Stimulated activated CD8-positive, alpha-beta memory T cell treated with anti-CD3 and anti-CD28 coated beads, Interleukin-2, amount 100 ng/mL, for 48 hours (primary cell): ENCODE measurements around the gene TM2D3.

Source experiments
- DNase-seq, 2 donors: peaks; one replicate each; pipeline ENCODE4 v3.0.0-alpha.2; 2020; ENCODE audit warnings: low read depth in 2 of 2

Gene TM2D3, protein sequence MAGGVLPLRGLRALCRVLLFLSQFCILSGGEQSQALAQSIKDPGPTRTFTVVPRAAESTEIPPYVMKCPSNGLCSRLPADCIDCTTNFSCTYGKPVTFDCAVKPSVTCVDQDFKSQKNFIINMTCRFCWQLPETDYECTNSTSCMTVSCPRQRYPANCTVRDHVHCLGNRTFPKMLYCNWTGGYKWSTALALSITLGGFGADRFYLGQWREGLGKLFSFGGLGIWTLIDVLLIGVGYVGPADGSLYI

DNA sequence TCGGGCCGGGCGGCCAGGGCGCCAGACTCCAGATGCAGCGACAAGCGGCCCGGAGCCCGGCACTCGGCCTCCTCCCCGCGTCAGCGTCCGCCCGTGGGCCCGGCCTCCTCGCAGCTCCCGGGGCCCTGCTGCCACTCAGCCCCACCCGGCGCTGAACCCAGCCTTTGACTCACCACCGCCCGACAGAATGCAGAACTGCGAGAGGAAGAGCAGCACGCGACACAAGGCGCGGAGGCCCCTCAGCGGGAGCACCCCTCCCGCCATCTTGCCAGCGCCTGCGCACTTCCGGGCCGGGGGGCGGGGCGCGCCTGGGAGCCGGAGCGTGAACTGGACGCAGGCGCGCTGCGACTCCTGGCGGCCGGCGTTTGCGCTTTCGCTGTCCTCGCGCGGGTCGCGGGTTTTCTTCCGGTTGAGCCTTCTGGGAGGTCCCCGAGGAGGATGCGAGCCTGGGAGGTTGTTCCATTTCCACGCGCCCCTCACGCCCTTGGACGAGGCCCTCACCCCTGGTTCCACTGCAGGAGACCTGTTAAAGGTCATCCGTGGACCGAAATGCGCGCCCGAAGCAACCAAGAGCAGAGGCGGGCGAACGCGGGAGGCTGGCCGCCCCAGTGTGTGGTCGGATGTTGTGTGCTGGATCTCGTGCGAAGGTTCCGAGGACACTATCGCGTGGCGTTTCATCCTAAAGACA lies at the start of gene TM2D3:
Gene TM2D3, minus strand, starts transcription at position 284 of the 688 bp plus-strand sequence. Its CDS starts 20 bp downstream, at position 264.
- DNase-seq = peak; percentile 92 to 94

DNA sequence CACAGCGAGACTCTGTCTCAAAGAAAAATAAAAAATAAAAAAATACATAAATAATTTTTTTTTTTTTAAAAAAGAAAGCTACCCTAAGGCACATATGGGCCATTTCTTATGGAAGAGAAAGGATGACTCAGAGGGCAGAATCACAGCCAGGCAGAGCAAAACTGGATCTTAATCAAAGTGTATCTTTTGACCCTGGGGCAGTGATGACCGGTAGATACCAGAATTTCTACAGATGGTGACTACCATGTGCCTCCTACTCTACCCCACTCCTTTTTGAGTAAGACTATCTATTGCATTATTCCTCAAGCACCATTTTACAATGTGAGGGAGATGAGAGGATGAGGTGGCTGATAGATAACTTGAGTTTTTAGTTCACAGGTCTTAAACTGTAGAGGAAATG lies 46.1 kb upstream of the TM2D3 start:
- DNase-seq = no peak

DNA sequence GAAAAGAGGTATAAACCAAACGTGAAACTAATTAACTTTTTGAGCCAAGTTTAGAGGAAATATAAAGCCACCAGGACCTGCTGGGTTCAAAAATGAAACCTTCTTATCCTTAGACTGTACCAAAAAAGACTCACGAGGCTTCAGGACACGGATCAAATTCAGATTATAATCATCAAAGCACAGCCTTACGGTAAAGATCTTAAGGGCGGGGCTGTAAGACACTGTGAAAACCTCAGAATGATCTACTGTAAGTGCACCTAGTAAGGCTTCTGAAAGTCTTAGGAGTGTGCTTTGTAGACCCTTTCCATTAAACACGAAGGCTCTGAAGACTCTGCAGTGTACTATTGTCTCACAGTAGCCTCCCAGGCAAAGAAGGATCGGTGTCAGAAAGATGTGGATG lies 45.3 kb upstream of the TM2D3 start:
- DNase-seq = no peak

DNA sequence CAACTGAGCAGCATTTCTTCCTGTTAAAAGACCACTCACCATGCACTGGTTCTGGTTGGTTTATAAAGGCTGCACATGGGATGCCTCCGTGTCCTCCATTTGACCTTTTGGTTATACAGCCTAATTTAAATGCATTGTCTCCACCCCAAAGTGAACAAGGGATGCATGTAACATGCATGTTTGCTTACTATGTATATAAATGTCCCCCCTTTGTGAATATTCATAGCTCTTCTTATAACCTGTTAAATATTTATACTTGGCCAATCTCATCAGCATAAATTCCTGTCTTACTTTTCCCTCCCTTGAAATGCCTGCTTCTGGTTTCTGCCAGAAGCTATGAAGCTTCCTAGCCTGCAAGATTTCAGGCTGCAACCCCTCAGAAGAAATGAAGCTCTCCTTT lies 44.6 kb upstream of the TM2D3 start:
- DNase-seq = no peak

DNA sequence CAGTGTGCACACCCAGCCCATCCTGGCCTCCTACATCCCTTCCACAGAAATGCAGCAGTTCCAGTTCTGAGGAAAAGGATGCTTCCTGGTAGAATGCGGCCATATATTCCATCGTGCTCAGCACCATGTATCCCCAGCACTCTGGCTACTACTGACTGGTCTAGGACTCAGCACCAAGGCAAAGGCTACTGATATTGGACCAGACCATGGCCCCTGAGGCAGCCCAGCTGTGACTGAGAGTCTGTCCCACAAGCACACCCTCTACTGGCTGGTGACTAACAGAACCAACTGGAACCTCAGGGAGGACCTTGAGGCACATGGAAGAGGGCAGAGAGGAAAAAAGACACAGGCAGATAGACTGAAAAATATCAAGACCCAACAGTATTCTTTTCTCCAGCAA lies 42.1 kb upstream of the TM2D3 start:
- no peak for DNase-seq

DNA sequence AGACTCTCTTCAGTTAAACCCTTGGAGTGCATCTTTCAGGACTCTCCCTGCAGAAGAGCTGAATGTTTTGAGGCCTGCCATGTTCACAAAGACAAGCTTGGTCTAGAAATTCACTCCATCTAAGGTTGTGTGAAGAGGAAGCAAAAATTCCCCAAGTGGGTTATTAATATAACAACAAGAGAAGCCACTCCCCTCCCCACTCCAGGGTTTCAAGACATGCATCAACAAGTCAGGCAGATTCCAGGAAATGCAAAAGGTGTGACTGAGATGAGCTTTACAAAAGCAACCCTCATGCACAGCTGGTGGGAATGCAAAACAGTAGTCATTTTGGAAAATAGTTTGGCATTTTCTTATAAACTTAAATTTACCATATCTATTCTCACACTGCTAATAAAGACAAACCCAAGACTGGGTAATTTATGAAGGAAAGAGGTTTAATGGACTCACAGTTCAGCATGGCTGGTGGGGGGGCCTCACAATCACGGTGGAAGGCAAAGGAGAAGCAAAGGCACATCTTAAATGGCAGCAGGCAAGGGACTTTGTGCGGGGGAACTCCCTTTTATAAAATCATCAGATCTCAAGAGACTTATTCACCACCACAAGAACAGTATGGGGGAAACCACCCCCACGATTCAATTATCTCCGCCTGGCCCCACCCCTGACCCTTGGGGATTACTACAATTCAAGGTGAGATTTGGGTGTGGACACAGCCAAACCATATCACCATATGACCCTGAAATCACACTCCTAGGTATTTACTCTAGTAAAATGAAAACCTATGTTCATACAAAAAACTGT lies 40.8 kb upstream of the TM2D3 start:
- no peak for DNase-seq

DNA sequence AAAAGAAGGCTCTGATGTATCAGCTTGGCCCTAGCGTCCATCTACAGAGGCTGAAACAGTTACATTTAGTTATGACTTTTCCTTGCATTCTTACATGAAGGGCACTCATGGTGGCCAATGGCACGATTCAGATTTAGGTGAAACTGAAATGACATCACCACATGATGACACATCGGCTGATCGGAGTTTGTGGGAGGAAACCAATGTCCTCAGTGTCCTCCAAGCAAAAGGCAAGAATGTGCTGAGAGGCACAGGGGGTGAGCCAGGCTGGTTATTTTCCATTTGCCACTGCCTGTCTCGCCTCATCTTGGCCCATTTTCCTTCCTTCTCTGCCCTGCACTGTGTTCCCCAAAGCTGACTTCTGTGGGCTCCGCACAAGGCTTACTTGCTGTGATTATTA lies 37.7 kb upstream of the TM2D3 start:
- DNase-seq = no peak

DNA sequence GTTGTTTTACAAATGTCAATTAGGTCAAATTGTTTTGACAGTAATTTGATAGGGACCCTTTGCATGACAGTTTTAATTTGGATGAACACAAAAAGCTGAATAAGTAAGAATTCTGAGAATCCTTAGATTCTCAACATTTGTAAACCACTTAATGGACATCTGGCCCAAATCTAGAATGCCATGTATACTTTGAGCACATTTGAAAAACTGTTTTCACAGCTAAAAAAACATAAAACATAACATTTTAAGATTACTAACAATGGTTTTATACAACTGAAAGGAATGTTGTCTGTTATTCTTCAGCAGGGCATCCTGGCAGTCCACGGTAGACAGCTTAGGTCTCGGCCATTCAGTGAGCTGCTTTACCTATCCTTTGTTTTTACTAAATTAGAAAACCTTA lies 34.5 kb upstream of the TM2D3 start:
- DNase-seq = no peak

DNA sequence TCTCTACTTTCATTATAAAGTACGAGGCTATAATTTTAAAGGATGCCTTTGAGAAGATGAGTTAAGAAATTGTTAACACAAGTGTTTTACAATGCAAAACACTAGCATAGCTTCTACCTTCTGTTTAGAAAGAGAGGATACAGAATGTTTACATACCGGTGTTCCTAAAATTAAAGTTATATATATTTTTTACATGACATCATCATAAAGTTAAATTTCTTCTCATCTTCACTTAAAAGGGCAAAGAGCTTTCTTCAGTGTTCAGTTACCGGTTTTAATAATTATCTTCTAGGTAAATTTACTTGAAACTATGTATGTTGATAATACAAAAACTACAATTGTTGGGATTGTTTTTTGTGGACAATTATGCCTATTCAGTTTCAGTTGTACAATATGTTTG lies 32.7 kb upstream of the TM2D3 start:
- DNase-seq = no peak

DNA sequence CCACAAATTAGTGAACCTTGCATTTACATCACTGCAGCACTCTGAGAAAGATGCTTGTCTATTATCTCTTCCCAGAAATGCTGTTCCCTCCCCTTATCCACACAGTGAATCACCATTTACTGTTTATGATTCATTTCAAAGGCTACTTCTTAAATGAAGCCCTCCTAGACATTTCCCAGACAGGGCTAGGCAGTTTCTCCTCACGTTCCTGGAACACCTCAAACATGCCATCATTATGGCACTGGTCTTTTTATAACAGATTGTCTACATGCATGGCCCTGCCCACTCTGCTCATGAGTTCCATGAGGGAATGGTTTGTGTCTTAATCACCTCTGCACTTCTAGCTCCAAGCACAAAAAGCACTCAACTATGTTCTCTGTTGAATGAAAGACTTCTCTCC lies 32.2 kb upstream of the TM2D3 start:
- no peak for DNase-seq

DNA sequence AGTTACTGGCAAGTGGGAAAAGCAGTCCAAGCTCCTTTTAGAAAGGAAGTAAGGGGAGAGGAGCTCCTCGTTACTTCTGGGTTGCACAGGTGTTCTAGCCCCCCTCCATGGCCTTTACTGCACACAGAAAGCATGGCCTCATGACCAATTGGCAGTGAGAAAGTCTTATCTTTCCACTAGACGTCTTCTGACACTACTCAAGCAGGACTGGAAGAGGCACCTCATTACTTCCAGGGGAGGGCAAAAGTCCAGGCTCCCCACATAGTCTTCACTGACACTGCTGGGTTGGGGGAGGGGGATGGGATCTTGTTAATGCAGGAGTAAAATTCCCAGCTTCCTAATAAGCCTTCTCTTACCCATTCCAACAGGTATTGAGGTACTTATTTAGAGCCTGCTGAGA lies 27.6 kb upstream of the TM2D3 start:
- DNase-seq = no peak

DNA sequence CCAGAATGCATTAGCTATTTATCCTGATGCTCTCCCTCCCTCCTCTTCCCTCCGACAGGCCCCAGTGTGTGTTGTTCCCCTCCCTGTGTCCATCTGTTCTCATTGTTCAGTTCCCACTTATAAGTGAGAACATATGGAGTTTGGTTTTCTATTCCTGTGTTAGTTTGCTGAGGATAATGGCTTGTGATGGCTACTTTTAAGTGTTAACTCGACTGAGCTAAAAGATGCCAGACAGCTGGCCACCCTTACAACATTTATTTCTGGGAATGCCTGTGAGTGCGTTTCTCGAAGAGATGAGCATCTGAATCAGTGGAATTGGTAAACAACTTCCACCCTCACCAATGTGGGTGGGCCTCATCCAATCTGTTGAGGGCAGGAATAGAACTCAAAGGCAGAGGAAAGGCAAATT lies 24.7 kb upstream of the TM2D3 start:
- no peak for DNase-seq

DNA sequence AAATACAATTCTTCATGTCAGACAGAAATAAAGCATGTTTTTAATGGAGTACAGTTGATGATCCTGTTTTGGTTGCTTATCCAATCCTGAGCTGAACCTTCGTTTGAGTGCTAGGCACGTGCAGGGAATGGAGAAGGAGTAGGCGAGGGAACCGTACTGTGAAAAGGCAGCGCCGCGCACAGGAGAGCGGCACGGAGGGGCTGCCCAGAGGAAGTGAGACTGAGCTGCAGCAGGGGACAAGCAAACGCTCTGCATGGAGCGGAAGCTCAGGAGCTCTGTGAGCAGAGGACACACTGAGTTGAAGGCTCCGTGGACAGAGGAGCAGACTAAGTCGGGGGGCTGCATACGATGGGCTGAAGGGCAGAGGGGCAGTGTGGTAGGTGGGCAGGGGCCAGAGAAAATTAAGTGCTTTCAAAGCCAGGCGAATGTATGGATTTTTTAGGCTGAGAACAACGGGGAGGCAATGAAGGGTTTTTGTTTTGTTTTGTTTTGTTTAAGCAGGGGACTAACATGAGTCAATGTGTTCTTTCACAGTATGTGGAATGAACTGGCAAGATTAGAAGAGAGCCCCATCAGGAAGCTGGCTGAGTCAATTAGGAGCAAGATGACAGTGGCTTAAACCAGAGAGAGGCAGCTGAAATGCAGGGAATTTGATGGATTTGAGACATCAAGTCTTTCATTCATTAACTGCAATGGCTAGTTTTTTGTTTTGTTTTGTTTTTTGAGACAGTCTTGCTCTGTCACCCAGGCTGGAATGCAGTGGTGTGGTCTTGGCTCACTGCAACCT lies 23.8 kb upstream of the TM2D3 start:
- DNase-seq = no peak

DNA sequence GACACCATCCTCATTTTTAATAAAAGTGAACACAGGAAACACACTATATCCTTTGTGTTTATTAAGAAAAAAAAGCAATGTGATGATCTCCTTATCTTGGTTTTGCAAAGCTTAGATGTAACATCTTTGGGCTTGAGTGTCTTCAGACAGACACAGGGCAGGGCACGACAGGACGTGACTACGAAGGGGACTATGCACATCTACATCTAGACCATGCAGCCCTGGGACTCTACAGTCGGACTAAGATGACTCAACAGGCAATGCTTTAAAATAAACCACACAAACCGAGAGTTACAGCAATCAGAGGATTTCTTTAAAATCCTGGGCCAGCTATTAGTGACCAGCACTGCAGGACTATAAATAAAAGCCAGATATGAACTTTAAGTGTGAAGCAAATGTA lies 22.8 kb upstream of the TM2D3 start:
- no peak for DNase-seq

DNA sequence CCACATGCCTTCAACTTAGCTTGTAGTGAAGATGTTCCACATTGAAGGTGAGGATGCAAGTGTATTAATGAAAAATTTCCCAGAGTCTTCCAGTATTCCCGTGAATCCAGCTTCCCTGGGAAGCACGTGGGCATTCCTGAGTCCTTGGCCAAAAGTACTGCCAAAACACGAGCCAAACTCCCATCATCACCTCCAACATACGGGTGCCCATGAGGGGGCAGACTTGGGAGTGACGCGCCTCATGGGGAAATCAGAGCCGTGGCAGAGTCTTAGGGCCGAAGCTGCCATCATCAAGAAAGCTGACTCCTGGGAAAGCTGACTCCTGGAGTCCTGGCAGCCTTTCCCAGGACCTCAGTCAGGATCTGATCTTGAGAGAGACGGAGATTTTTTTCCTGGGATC lies 20.1 kb upstream of the TM2D3 start:
- no peak for DNase-seq

DNA sequence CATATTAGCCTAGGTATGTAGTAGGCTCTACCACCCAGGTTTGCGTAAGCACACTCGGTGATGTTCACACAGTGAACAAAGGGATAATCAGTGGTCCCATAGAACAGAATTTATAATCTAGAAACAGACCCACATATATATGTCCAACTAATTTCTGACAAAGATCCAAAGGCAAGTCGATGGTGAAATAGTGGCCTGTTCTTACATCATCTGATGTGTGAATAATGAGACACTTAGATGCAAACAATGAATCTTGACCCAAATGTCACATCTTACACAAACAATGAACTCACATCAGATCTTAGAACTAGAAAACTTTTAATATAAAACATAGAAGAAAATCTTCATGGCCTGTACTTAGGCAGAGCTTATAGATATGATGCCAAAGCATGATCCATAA lies 17.6 kb upstream of the TM2D3 start:
- no peak for DNase-seq

DNA sequence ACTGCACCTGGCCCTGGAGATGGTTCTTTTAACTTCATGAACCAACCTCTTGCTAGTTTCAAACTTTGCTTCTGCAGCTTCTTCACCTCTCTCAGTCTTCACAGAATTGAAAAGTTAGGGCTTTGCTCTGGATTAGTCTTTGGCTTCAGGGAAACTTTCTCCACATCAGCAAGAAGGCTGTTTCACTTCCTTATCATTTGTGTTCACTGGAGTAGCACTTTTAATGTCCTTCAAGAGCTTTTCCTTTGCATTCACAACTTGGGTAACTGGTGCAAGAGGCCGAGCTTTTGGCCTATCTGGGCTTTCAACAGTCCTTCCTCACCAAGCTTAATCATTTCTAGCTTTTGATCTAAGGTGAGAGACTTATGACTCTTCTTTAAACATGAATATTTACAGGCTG lies 15.7 kb upstream of the TM2D3 start:
- DNase-seq = no peak

DNA sequence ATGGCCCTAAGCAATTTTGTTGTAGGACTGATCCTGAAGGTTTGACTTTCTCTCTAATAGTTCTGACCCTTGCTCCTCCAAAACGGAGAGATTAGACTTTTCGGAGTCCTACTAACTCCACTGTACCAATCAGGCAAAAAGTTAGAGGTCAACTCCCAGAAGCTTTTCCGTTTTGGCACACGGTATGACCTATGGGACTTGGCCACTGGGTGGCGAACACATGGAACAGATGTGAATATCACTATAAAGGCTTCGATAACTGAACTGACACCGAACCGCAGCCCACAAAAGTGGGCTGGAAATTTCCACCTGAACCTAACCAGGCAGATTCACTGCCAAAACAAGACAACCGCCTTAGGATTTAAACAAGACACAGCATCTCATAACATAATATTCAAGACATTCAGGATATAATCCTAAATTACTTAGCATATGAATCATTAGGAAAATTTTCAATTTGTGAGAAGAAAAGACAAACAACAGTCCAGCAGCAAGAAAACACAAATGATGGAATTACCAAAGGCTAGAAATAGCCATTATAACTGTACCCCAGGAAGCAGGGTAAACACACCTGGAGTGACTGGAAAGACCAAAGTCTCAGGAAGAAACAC lies 12.2 kb upstream of the TM2D3 start:
- DNase-seq = no peak

DNA sequence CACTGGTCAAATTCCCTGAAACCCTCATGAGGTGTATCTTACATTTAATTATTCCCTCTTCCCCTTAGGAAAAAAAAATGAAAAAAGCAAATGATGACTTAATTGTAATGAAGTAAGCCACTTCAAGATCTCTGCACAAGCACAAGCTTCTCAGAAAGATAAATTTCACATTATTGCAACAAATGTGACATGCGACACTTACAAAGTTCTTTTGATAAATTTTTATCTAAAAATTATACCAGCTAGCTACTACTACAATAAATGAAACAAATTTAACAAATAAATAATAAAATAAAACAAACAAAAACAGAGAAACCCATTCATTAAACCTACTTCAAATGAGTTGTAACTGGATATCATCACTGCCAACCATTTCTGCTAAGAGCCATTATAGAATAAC lies 10.0 kb upstream of the TM2D3 start:
- no peak for DNase-seq

DNA sequence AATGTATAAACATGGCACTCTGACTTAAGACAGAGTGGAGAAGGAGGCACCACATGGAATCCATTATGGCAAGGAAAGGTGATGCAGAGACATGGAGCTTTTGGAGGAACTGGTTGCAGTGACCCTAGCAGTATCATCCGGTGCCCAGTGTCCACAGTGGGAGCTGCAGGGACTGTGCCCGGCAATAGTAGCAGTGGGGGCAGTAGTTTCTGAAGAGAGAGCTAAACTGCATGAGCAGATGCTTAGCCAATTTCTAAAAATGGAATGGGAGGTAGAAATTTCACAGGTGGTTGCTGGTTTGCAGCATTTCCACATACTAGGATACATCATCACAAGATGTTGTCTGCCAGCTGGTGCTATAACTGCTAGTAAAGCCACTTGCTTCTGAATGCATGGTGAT lies 7.8 kb upstream of the TM2D3 start:
- DNase-seq = no peak

DNA sequence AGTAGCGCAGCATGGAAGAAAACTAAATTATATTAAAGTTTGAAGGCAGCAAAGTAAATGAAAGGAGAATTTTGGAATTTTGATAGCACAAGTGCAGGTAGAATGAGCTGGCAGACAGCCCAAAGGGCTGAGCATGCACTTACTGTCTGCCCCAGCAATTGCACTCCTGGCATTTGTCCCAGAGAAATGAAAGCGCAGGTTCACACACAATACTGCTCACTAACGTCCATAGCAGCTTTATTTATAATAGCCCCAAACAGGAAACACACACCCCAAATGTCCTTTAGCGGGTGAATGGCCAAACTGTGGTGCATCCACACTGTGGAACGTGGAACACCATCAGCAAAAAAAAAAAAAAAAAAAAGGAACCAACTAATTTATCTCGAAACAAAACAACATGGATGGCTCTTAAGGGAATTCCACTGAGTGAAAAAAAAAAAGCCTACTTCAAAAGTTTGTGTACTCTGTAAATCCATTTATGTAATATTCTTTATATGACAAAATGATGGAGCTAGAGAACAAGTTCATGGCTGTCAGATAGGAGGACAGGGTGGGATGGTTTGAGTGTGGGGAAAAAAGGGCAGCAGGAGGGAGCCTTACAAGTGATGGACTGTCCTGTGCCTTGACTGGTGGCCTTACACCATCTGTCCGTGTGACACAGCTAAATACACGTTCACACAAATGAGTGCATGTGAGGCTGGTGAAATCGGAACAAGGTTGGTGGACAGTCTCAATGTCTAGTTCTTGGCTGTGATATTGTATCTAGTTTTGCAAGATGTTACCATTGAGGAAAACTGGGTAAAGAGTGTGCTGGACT lies 6.0 kb upstream of the TM2D3 start:
- DNase-seq = no peak
